ENCODE data around the gene RMND5A.

Gene RMND5A

GRCh38 chr2:86719637-86720539, at the start of gene RMND5A:
RMND5A (plus strand) TSS chr2:86720291; CDS start chr2:86720668, 377 bp downstream.
- peak; percentile 97 to 98 for DNase-seq
- peak; percentile 66 for TF ChIP-seq POLR2A (IDR thresholded peaks at IDR 0.05; ENCODE audit: low read length)

GRCh38 chr2:86671337-86671981, 48.6 kb upstream of the RMND5A start:
- TF ChIP-seq POLR2A (IDR thresholded peaks at IDR 0.05; ENCODE audit: low read length), result no peak
- TF ChIP-seq GATA1 (IDR thresholded peaks at IDR 0.05; ENCODE audit: low read depth, low read length), result no peak
- peak; percentile 19 to 51 for DNase-seq

GRCh38 chr2:86672027-86672545, 48.0 kb upstream of the RMND5A start:
- no peak for TF ChIP-seq POLR2A (IDR thresholded peaks at IDR 0.05; ENCODE audit: low read length)
- TF ChIP-seq GATA1 (IDR thresholded peaks at IDR 0.05; ENCODE audit: low read depth, low read length), result no peak

GRCh38 chr2:86673011-86673410, 47.1 kb upstream of the RMND5A start:
- TF ChIP-seq GATA1 (IDR thresholded peaks at IDR 0.05; ENCODE audit: low read depth, low read length) (no peak), POLR2A (IDR thresholded peaks at IDR 0.05; ENCODE audit: low read length) (no peak)
- DNase-seq, result no peak

More at GRCh38 chr2:86672027-86672545, 48.0 kb upstream of the RMND5A start:
- peak in 1 of 2 experiments; percentile 24 for DNase-seq

GRCh38 chr2:86673986-86674670, 46.0 kb upstream of the RMND5A start:
- no peak for DNase-seq
- no peak for TF ChIP-seq GATA1 (IDR thresholded peaks at IDR 0.05; ENCODE audit: low read depth, low read length)
- no peak for TF ChIP-seq POLR2A (IDR thresholded peaks at IDR 0.05; ENCODE audit: low read length)

- DNase-seq, result no peak
- TF ChIP-seq POLR2A (IDR thresholded peaks at IDR 0.05; ENCODE audit: low read length), result no peak
- TF ChIP-seq GATA1 (IDR thresholded peaks at IDR 0.05; ENCODE audit: low read depth, low read length), result no peak
Observed at GRCh38 chr2:86675104-86675503, 45.0 kb upstream of the RMND5A start.

GRCh38 chr2:86675511-86676015, 44.5 kb upstream of the RMND5A start:
- no peak for DNase-seq
- TF ChIP-seq GATA1 (IDR thresholded peaks at IDR 0.05; ENCODE audit: low read depth, low read length) (no peak), POLR2A (IDR thresholded peaks at IDR 0.05; ENCODE audit: low read length) (no peak)

- no peak for DNase-seq
- TF ChIP-seq GATA1 (IDR thresholded peaks at IDR 0.05; ENCODE audit: low read depth, low read length) (no peak), POLR2A (IDR thresholded peaks at IDR 0.05; ENCODE audit: low read length) (no peak)
Observed at GRCh38 chr2:86677816-86678215, 42.3 kb upstream of the RMND5A start.

- TF ChIP-seq GATA1 (IDR thresholded peaks at IDR 0.05; ENCODE audit: low read depth, low read length) (no peak), POLR2A (IDR thresholded peaks at IDR 0.05; ENCODE audit: low read length) (no peak)
- DNase-seq, result no peak
Observed at GRCh38 chr2:86679036-86679435, 41.1 kb upstream of the RMND5A start.

- DNase-seq, result no peak
- TF ChIP-seq POLR2A (IDR thresholded peaks at IDR 0.05; ENCODE audit: low read length) (no peak), GATA1 (IDR thresholded peaks at IDR 0.05; ENCODE audit: low read depth, low read length) (no peak)
Observed at GRCh38 chr2:86685351-86685750, 34.7 kb upstream of the RMND5A start.

- no peak for DNase-seq
- TF ChIP-seq GATA1 (IDR thresholded peaks at IDR 0.05; ENCODE audit: low read depth, low read length) (no peak), POLR2A (IDR thresholded peaks at IDR 0.05; ENCODE audit: low read length) (no peak)
Observed at GRCh38 chr2:86686460-86686859, 33.6 kb upstream of the RMND5A start.

GRCh38 chr2:86686905-86687304, 33.2 kb upstream of the RMND5A start:
- no peak for DNase-seq
- TF ChIP-seq GATA1 (IDR thresholded peaks at IDR 0.05; ENCODE audit: low read depth, low read length), result no peak
- no peak for TF ChIP-seq POLR2A (IDR thresholded peaks at IDR 0.05; ENCODE audit: low read length)

GRCh38 chr2:86695053-86695691, 24.9 kb upstream of the RMND5A start:
- peak; percentile 6 to 44 for DNase-seq
- TF ChIP-seq POLR2A (IDR thresholded peaks at IDR 0.05; ENCODE audit: low read length), result no peak
- TF ChIP-seq GATA1 (IDR thresholded peaks at IDR 0.05; ENCODE audit: low read depth, low read length), result no peak

Data from erythroblast (primary cell).